GM10248 (cell line): ENCODE measurements around the gene PLXNA2.

Experiments used
- CTCF ChIA-PET: fragments of 300-600 bp; sonication (Branson Sonifier 250); formaldehyde crosslinking; extraction: SDS; loops from one replicate; lab custom pipeline; 2021; ENCODE audit warnings: antibody characterized with exemption; lab: Yijun Ruan, JAX
- POLR2A ChIA-PET: fragments of 350-650 bp; sonication (Branson Sonifier 250); formaldehyde crosslinking; extraction: SDS; loops from one replicate; lab custom pipeline; 2020; ENCODE audit warnings: antibody characterized with exemption; lab: Yijun Ruan, JAX
- DNase-seq: peaks from one replicate; pipeline ENCODE4 v3.0.0; 2012; ENCODE audit errors: extremely low spot score
- CTCF ChIP-seq: IDR thresholded peaks from 2 replicates; pipeline ENCODE4 v1.5.1; 2012; ENCODE audit warnings: mild to moderate bottlenecking, low read depth; ENCODE audit errors: extremely low read depth, missing control alignments, control extremely low read depth

Gene PLXNA2

GRCh38 chr1:208042041-208042615, 202.1 kb downstream of the PLXNA2 start:
- no peak for DNase-seq
- ChIA-PET POLR2A (no interaction called here), CTCF (interaction anchor here (0.9 to 4.1 kb wide), 9 partner anchors 11 to 204 kb away, joined by 3 to 24 read pairs (median 4); no protein-coding TSS in a partner anchor)
- TF ChIP-seq CTCF, result no peak

GRCh38 chr1:208041505-208041904, 202.7 kb downstream of the PLXNA2 start:
- no peak for DNase-seq
- POLR2A ChIA-PET, result no interaction called here
- CTCF ChIA-PET, result interaction anchor here (1.3 to 4.1 kb wide), 7 partner anchors 11 to 204 kb away, joined by 3 to 24 read pairs (median 4); no protein-coding TSS in a partner anchor
- TF ChIP-seq CTCF, result no peak

GRCh38 chr1:208040821-208041297, 203.3 kb downstream of the PLXNA2 start:
- no peak for DNase-seq
- ChIA-PET CTCF (interaction anchor here (0.8 to 4.1 kb wide), 5 partner anchors 10 to 204 kb away, joined by 3 to 24 read pairs (median 5); partner anchors contain the start of gene PLXNA2), POLR2A (no interaction called here)
- no peak for TF ChIP-seq CTCF

GRCh38 chr1:208039536-208040332, 204.4 kb downstream of the PLXNA2 start:
- no peak for DNase-seq
- TF ChIP-seq CTCF, result no peak
- CTCF ChIA-PET, result interaction anchor here (2.0 to 4.1 kb wide), 3 partner anchors 12 to 55 kb away, joined by 4 to 24 read pairs (median 8); no protein-coding TSS in a partner anchor
- POLR2A ChIA-PET, result no interaction called here

GRCh38 chr1:208038303-208038702, 205.9 kb downstream of the PLXNA2 start:
- ChIA-PET CTCF (interaction anchor here (2.0 to 2.4 kb wide), 2 partner anchors 11 to 55 kb away, joined by 4 to 6 read pairs; no protein-coding TSS in a partner anchor), POLR2A (no interaction called here)
- TF ChIP-seq CTCF, result no peak
- DNase-seq, result no peak

GRCh38 chr1:208036918-208037766, 207.0 kb downstream of the PLXNA2 start:
- ChIA-PET POLR2A (no interaction called here), CTCF (interaction anchor here (1.1 to 3.1 kb wide), 5 partner anchors 9 to 208 kb away, joined by 3 to 14 read pairs (median 4); partner anchors contain the start of gene PLXNA2)
- no peak for TF ChIP-seq CTCF
- no peak for DNase-seq
